ENCODE results near the gene LAMC3. TPM values are rescaled to one million over a fixed set of nuclear protein-coding genes. Genes with fewer than 3 reads are reported as not detected.

LAMC3 gene
- total RNA-seq, 4 donors from 2014 or later = under 0.01 to 0.78 (median 0.50) TPM; not detected in 1

DNA sequence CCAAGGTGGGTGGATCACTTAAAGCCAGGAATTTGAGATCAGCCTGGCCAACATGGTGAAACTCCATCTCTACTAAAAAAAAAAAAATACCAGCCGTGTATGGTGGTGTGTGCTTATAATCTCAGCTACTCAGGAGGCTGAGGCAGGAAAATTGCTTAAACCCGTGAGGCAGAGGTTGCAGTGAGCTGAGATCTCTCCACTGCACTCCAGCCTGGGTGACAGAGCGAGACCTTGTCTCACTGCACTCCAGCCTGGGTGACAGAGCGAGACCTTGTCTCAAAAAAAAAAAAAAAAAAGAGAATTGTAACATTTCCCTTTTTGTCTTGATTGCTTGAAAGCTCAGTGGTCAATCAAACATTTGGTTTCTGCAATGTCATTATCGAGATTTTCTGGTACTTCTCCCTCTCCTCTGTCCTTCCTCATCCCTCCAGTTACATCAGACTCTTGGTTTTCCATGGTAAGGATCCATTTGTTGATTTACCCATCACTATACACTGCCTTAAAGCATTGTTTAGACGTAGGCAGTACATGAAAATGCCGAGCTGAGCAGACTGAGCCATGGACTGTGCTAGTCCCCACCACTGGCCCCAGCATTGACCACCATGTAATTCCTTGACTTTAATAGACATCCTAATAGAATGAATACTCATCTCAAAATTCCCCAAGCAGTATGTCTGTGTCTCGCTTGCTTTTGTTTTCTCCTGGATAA is 75.8 kb downstream of the LAMC3 start:
- Histone ChIP-seq H3K27ac (no peak overlapping the region), H3K4me3 (no peak overlapping the region), H3K9me3 (no peaks in the 10 kb centered on the region), H3K27me3 (peaks cover 30% of the 10 kb centered on the region), H3K4me1 (no peaks in the 10 kb centered on the region), H3K36me3 (no peaks in the 10 kb centered on the region)
- TF ChIP-seq POLR2A (IDR thresholded peaks at IDR 0.05) (no peak), EP300 (IDR thresholded peaks at IDR 0.05) (no peak), POLR2AphosphoS5 (IDR thresholded peaks at IDR 0.05) (no peak)
- TF ChIP-seq, protein P1, sequence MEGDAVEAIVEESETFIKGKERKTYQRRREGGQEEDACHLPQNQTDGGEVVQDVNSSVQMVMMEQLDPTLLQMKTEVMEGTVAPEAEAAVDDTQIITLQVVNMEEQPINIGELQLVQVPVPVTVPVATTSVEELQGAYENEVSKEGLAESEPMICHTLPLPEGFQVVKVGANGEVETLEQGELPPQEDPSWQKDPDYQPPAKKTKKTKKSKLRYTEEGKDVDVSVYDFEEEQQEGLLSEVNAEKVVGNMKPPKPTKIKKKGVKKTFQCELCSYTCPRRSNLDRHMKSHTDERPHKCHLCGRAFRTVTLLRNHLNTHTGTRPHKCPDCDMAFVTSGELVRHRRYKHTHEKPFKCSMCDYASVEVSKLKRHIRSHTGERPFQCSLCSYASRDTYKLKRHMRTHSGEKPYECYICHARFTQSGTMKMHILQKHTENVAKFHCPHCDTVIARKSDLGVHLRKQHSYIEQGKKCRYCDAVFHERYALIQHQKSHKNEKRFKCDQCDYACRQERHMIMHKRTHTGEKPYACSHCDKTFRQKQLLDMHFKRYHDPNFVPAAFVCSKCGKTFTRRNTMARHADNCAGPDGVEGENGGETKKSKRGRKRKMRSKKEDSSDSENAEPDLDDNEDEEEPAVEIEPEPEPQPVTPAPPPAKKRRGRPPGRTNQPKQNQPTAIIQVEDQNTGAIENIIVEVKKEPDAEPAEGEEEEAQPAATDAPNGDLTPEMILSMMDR (IDR thresholded peaks at IDR 0.05) = no peak
- 59 to 77% methylated on average over 3 to 7 of the region's 8 CpGs for WGBS, 2 donors (ENCODE audit: low coverage in 1 of 2)
- ATAC-seq = no peak

DNA sequence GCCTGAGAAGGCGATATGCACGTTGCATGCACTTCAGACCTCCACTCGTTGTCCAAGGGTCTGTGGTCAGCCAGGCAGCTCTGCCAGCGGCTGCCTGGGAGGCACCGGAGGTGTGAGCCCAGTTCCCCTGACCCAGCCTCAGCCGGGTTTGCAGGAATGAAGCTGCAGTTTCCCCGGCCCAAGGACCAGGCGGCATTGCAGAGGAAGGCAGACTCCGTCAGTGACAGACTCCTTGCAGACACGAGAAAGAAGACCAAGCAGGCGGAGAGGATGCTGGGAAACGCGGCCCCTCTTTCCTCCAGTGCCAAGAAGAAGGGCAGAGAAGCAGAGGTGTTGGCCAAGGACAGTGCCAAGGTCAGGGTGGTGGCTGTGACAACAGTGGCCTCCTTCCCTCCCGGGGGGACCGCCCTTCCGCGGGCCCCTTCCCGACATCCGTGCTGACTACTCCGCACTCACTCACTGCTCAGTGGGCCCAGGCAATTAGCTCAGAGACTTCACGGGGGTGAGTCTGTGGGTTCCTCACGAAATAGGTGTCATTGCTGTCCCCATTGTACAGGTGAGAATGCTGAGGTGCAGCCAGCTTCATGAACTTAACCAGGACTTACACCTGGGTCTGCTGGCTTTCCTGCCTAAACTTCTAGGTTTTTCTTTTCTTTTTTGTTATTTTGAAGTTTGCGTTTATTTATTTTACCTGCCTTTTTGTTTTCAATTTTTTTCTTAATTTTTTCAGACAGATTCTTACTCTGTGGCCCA is 76.6 kb downstream of the LAMC3 start:
- Histone ChIP-seq H3K4me3 (no peak overlapping the region), H3K9me3 (no peaks in the 10 kb centered on the region), H3K27me3 (peaks cover 30% of the 10 kb centered on the region), H3K36me3 (no peaks in the 10 kb centered on the region), H3K4me1 (no peaks in the 10 kb centered on the region), H3K27ac (no peak overlapping the region)
- ATAC-seq = no peak
- TF ChIP-seq, protein P1 (IDR thresholded peaks at IDR 0.05) = no peak
- 75 to 76% methylated on average over 6 to 14 of the region's 23 CpGs for WGBS, 2 donors (ENCODE audit: low coverage in 1 of 2)

DNA sequence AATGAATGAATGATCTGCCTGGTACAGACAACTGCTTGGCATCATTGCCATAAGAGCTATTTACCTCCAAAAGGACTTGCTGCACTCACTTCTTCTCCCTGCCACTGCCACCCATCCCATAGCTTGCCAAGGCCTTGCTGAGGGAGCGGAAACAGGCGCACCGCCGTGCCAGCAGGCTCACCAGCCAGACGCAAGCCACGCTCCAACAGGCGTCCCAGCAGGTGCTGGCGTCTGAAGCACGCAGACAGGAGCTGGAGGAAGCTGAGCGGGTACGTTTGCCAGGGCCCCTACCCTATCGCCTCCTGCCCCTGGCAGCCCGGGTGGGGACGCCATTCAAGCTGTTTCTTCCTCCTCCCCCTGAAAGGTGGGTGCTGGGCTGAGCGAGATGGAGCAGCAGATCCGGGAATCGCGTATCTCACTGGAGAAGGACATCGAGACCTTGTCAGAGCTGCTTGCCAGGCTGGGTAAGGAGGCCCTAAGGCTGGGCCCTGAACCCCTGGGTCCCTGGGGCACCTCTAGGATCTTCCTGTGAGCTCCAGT is 78.5 kb downstream of the LAMC3 start:
- H3K4me3 ChIP-seq = no peak overlapping the region
- H3K4me1 ChIP-seq = no peaks in the 10 kb centered on the region
- peaks cover 33% of the 10 kb centered on the region for H3K27me3 ChIP-seq
- ATAC-seq = no peak
- no peaks in the 10 kb centered on the region for H3K36me3 ChIP-seq
- TF ChIP-seq POLR2AphosphoS5 (IDR thresholded peaks at IDR 0.05) (no peak), POLR2A (IDR thresholded peaks at IDR 0.05) (no peak), EP300 (IDR thresholded peaks at IDR 0.05) (no peak)
- TF ChIP-seq, protein P1 (IDR thresholded peaks at IDR 0.05) = no peak
- H3K27ac ChIP-seq = no peak overlapping the region
- WGBS, 2 donors (ENCODE audit: low coverage in 1 of 2) = 92% methylated on average over 5 of the region's 19 CpGs; no CpG with 5 or more reads in 1 of the 2 donors
- no peaks in the 10 kb centered on the region for H3K9me3 ChIP-seq

DNA sequence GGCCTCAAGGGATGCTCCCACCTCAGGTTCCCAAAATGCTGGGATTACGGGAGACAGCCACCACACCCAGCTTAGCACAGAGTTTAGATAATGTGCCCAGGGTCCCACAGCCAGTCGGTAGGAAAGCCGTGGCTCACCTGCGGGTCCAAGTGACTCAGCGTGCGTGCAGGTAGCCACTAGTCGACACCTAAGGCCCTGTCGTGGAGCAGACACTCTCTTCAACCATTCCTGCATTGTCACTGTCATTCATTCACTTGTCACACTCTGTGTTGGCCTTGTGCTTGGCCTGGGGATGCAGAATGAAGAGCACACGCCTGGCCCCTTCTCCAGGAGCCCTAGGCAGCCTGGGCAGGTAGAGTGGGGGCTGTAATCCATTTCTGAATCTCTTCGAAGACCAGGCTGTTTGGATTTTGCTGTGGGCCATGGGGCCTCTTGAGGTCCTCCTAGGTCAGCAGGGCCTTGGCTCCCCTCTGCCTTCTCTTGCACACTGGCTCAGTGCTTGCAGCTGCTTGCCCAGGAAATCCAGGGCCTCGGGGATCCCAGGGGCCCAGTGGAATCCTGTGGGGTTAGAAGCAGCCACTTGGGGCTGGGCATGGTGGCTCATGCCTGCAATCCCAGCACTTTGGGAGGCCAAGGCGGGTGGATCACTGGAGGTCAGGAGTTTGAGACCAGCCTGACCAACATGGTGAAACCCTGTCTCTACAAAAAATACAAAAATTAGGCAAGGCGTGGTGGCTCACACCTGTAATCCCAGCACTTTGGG is 81.2 kb downstream of the LAMC3 start:
- H3K27me3 ChIP-seq = peaks cover 52% of the 10 kb centered on the region
- TF ChIP-seq POLR2A (IDR thresholded peaks at IDR 0.05) (no peak), EP300 (IDR thresholded peaks at IDR 0.05) (no peak), POLR2AphosphoS5 (IDR thresholded peaks at IDR 0.05) (no peak)
- H3K27ac ChIP-seq = no peak overlapping the region
- ATAC-seq = no peak
- H3K4me1 ChIP-seq = no peaks in the 10 kb centered on the region
- WGBS, 2 donors (ENCODE audit: low coverage in 1 of 2) = 83 to 100% methylated on average over 1 to 2 of the region's 13 CpGs
- no peaks in the 10 kb centered on the region for H3K9me3 ChIP-seq
- no peaks in the 10 kb centered on the region for H3K36me3 ChIP-seq
- H3K4me3 ChIP-seq = no peak overlapping the region

DNA sequence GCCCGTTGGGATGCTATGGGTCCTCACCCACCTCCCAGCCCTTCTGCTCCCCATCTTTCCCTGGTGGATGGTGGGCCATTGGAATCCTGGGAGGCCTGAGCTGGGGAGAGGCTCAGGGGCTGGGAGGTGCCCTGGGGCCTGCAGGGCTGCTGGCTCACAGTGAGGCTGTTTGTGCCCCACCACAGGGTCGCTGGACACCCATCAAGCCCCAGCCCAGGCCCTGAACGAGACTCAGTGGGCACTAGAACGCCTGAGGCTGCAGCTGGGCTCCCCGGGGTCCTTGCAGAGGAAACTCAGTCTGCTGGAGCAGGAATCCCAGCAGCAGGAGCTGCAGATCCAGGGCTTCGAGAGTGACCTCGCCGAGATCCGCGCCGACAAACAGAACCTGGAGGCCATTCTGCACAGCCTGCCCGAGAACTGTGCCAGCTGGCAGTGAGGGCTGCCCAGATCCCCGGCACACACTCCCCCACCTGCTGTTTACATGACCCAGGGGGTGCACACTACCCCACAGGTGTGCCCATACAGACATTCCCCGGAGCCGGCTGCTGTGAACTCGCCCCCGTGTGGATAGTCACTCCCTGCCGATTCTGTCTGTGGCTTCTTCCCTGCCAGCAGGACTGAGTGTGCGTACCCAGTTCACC is 82.5 kb downstream of the LAMC3 start:
- WGBS, 2 donors (ENCODE audit: low coverage in 1 of 2) = 83 to 100% methylated on average over 1 to 9 of the region's 19 CpGs
- no peaks in the 10 kb centered on the region for H3K36me3 ChIP-seq
- peaks cover 56% of the 10 kb centered on the region for H3K27me3 ChIP-seq
- no peak overlapping the region for H3K4me3 ChIP-seq
- H3K4me1 ChIP-seq = peaks cover 0 to 11% (median 9%) of the 10 kb centered on the region in 3 donors
- TF ChIP-seq EP300 (IDR thresholded peaks at IDR 0.05) (no peak), POLR2A (IDR thresholded peaks at IDR 0.05) (no peak), POLR2AphosphoS5 (IDR thresholded peaks at IDR 0.05) (no peak)
- TF ChIP-seq, protein P1 (IDR thresholded peaks at IDR 0.05) = no peak
- ATAC-seq = no peak
- no peaks in the 10 kb centered on the region for H3K9me3 ChIP-seq
- H3K27ac ChIP-seq = no peak overlapping the region
